ENCODE results near the gene CD101.

- TF ChIP-seq CTCF (conservative IDR thresholded peaks at IDR 0.05; ENCODE audit: low read length), result no peak
- no peak for TF ChIP-seq EZH2phosphoT487 (IDR thresholded peaks at IDR 0.05; ENCODE audit: borderline replicate concordance, low read depth, low read length)
Observed at GRCh38 chr1:116968724-116969123, 32.8 kb upstream of the CD101 start.
